ENCODE data around the gene FYB2. TPM values are rescaled to one million over a fixed set of nuclear protein-coding genes. Genes with fewer than 3 reads are reported as not detected.

Gene FYB2
- total RNA-seq, 1 experiment from 2014 or later, result 0.15 TPM

GRCh38 chr1:56745231-56745630 lies 74.0 kb downstream of the FYB2 start:
- no peak overlapping the region for H3K27ac Mint-ChIP-seq
- ChIA-PET POLR2A (no interaction called here), CTCF (no interaction called here)
- no peaks in the 10 kb centered on the region for H3K27me3 Mint-ChIP-seq (ENCODE audit: low read depth)
- H3K4me1 Mint-ChIP-seq, result no peaks in the 10 kb centered on the region
- TF ChIP-seq TP53 (CRISPR knock-in tag; IDR thresholded peaks at IDR 0.05) (no peak), ZNF416 (CRISPR knock-in tag; IDR thresholded peaks at IDR 0.05) (no peak)
- no peaks in the 10 kb centered on the region for H3K36me3 Mint-ChIP-seq
- ATAC-seq (no peak), DNase-seq (ENCODE audit: low spot score) (no peak)
- H3K4me3 Mint-ChIP-seq, result no peak overlapping the region
- peaks cover 12% of the 10 kb centered on the region; the same call in 1 of the 2 replicates for H3K9me3 Mint-ChIP-seq

- no peak overlapping the region for H3K4me3 Mint-ChIP-seq
- H3K27ac Mint-ChIP-seq, result no peak overlapping the region
- no peaks in the 10 kb centered on the region for H3K4me1 Mint-ChIP-seq
- DNase-seq (ENCODE audit: low spot score), result no peak
- no peaks in the 10 kb centered on the region for H3K36me3 Mint-ChIP-seq
- POLR2A ChIA-PET, result no interaction called here
- CTCF ChIA-PET, result no interaction called here
- H3K9me3 Mint-ChIP-seq, result no peaks in the 10 kb centered on the region
- TF ChIP-seq, protein P1, sequence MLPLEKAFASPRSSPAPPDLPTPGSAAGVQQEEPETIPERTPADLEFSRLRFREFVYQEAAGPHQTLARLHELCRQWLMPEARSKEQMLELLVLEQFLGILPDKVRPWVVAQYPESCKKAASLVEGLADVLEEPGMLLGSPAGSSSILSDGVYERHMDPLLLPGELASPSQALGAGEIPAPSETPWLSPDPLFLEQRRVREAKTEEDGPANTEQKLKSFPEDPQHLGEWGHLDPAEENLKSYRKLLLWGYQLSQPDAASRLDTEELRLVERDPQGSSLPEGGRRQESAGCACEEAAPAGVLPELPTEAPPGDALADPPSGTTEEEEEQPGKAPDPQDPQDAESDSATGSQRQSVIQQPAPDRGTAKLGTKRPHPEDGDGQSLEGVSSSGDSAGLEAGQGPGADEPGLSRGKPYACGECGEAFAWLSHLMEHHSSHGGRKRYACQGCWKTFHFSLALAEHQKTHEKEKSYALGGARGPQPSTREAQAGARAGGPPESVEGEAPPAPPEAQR (CRISPR knock-in tag; IDR thresholded peaks at IDR 0.05), result no peak
- TF ChIP-seq ESRRA (CRISPR knock-in tag; IDR thresholded peaks at IDR 0.05; ENCODE audit: borderline replicate concordance) (no peak), JUN (CRISPR knock-in tag; IDR thresholded peaks at IDR 0.05) (no peak), ATF1 (CRISPR knock-in tag; IDR thresholded peaks at IDR 0.05) (no peak), NFE2L1 (CRISPR knock-in tag; IDR thresholded peaks at IDR 0.05) (no peak), NFATC4 (CRISPR knock-in tag; IDR thresholded peaks at IDR 0.05) (no peak), GTF2I (CRISPR knock-in tag; conservative IDR thresholded peaks at IDR 0.05) (no peak), ZNF263 (CRISPR knock-in tag; IDR thresholded peaks at IDR 0.05; ENCODE audit: low read depth) (no peak), GABPB1 (CRISPR knock-in tag; IDR thresholded peaks at IDR 0.05) (no peak), OVOL2 (CRISPR knock-in tag; IDR thresholded peaks at IDR 0.05; ENCODE audit: borderline replicate concordance) (no peak), NR3C1 (CRISPR knock-in tag; conservative IDR thresholded peaks at IDR 0.05; ENCODE audit: low read depth) (no peak)
- TF ChIP-seq, protein P2, sequence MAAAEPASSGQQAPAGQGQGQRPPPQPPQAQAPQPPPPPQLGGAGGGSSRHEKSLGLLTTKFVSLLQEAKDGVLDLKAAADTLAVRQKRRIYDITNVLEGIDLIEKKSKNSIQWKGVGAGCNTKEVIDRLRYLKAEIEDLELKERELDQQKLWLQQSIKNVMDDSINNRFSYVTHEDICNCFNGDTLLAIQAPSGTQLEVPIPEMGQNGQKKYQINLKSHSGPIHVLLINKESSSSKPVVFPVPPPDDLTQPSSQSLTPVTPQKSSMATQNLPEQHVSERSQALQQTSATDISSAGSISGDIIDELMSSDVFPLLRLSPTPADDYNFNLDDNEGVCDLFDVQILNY (CRISPR knock-in tag; IDR thresholded peaks at IDR 0.05), result no peak
- TF ChIP-seq, protein P3, sequence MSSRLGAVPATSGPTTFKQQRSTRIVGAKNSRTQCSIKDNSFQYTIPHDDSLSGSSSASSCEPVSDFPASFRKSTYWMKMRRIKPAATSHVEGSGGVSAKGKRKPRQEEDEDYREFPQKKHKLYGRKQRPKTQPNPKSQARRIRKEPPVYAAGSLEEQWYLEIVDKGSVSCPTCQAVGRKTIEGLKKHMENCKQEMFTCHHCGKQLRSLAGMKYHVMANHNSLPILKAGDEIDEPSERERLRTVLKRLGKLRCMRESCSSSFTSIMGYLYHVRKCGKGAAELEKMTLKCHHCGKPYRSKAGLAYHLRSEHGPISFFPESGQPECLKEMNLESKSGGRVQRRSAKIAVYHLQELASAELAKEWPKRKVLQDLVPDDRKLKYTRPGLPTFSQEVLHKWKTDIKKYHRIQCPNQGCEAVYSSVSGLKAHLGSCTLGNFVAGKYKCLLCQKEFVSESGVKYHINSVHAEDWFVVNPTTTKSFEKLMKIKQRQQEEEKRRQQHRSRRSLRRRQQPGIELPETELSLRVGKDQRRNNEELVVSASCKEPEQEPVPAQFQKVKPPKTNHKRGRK (CRISPR knock-in tag; IDR thresholded peaks at IDR 0.05; ENCODE audit: borderline replicate concordance), result no peak
- TF ChIP-seq, protein P4, sequence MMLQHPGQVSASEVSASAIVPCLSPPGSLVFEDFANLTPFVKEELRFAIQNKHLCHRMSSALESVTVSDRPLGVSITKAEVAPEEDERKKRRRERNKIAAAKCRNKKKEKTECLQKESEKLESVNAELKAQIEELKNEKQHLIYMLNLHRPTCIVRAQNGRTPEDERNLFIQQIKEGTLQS (CRISPR knock-in tag; conservative IDR thresholded peaks at IDR 0.05), result no peak
- ATAC-seq, result no peak
- H3K27me3 Mint-ChIP-seq (ENCODE audit: low read depth), result peaks cover 5% of the 10 kb centered on the region
Measured at GRCh38 chr1:56728964-56729363, 90.2 kb downstream of the FYB2 start.

DNA sequence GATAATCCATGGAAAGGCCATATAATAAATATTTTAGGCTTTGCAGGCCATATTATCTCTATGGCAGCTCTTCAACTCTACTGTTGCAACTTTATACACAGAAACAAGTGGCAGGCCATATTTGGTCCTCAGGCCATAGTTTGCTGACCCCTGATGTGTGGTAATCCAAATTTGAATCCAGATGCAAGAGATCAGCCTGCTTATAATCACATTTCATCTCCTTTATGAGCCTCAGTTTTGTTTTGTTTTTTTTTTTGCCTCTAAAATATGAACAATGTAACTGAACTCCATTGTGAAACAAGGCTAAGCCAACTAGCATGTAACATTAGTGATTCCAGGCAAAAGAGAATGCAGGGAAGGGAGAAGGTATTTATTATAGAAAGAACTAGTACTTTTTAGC lies 92.5 kb downstream of the FYB2 start:
- DNase-seq (ENCODE audit: low spot score) (no peak), ATAC-seq (no peak)
- Mint-ChIP-seq H3K4me3 (no peak overlapping the region), H3K36me3 (no peaks in the 10 kb centered on the region), H3K4me1 (no peaks in the 10 kb centered on the region), H3K27me3 (ENCODE audit: low read depth) (no peaks in the 10 kb centered on the region), H3K27ac (no peak overlapping the region), H3K9me3 (no peaks in the 10 kb centered on the region)
- ChIA-PET POLR2A (no interaction called here), CTCF (no interaction called here)
- TF ChIP-seq TP53 (CRISPR knock-in tag; IDR thresholded peaks at IDR 0.05) (no peak), ZNF671 (CRISPR knock-in tag; IDR thresholded peaks at IDR 0.05) (no peak), CREB1 (CRISPR knock-in tag; IDR thresholded peaks at IDR 0.05) (no peak), CDX4 (CRISPR knock-in tag; IDR thresholded peaks at IDR 0.05; ENCODE audit: borderline replicate concordance) (no peak), JAZF1 (CRISPR knock-in tag; IDR thresholded peaks at IDR 0.05) (no peak), ZNF532 (CRISPR knock-in tag; IDR thresholded peaks at IDR 0.05; ENCODE audit: borderline replicate concordance) (no peak), ETV6 (CRISPR knock-in tag; IDR thresholded peaks at IDR 0.05) (no peak), ESRRA (CRISPR knock-in tag; IDR thresholded peaks at IDR 0.05; ENCODE audit: borderline replicate concordance) (no peak)
